Kidney capillary endothelial cell (primary cell): ENCODE results near the gene TBX15.
"Not testable (repeated sequence)": the region's sequence is repeated elsewhere in the genome, so short reads cannot be mapped to it uniquely, and the experiment has no call there.

Experiments
- DNase-seq: peaks from one replicate; pipeline ENCODE4 v3.0.0-alpha.2; 2018; ENCODE audit warnings: low spot score

Gene TBX15

GRCh38 chr1:118958937-118959631 is 29.1 kb downstream of the TBX15 start:
- DNase-seq = no peak

- DNase-seq = no peak
These were observed 30.0 kb downstream of the TBX15 start for GRCh38 chr1:118958140-118958539.

- not testable (repeated sequence) for DNase-seq
These were observed 30.6 kb downstream of the TBX15 start for GRCh38 chr1:118957579-118957978.

- no peak for DNase-seq
These were observed 33.7 kb downstream of the TBX15 start for GRCh38 chr1:118954301-118954905.

- DNase-seq = no peak
These were observed 36.7 kb downstream of the TBX15 start for GRCh38 chr1:118951270-118951936.

GRCh38 chr1:118949315-118949714 is 38.8 kb downstream of the TBX15 start:
- DNase-seq = no peak

GRCh38 chr1:118948846-118949245 is 39.3 kb downstream of the TBX15 start:
- no peak for DNase-seq

- DNase-seq = no peak
These were observed 39.8 kb downstream of the TBX15 start for GRCh38 chr1:118948351-118948750.

- peak; percentile 9 for DNase-seq
These were observed 40.4 kb downstream of the TBX15 start for GRCh38 chr1:118947790-118948189.

GRCh38 chr1:118947003-118947765 is 41.0 kb downstream of the TBX15 start:
- no peak for DNase-seq

- no peak for DNase-seq
These were observed 42.7 kb downstream of the TBX15 start for GRCh38 chr1:118945489-118945888.

GRCh38 chr1:118944546-118944945 is 43.6 kb downstream of the TBX15 start:
- no peak for DNase-seq

- DNase-seq = no peak
These were observed 44.0 kb downstream of the TBX15 start for GRCh38 chr1:118944133-118944532.

GRCh38 chr1:118940957-118941356 is 47.2 kb downstream of the TBX15 start:
- no peak for DNase-seq

GRCh38 chr1:118937413-118938072 is 50.6 kb downstream of the TBX15 start:
- no peak for DNase-seq

- DNase-seq = no peak
These were observed 53.4 kb downstream of the TBX15 start for GRCh38 chr1:118934706-118935105.

- no peak for DNase-seq
These were observed 54.9 kb downstream of the TBX15 start for GRCh38 chr1:118933051-118933781.

GRCh38 chr1:118931876-118932275 is 56.3 kb downstream of the TBX15 start:
- DNase-seq = no peak

- peak; percentile 17 for DNase-seq
These were observed 59.2 kb downstream of the TBX15 start for GRCh38 chr1:118928739-118929554.

GRCh38 chr1:118927427-118928187 is 60.5 kb downstream of the TBX15 start:
- no peak for DNase-seq
